Measurements from ENCODE around the gene IL1RN.

Gene IL1RN

DNA sequence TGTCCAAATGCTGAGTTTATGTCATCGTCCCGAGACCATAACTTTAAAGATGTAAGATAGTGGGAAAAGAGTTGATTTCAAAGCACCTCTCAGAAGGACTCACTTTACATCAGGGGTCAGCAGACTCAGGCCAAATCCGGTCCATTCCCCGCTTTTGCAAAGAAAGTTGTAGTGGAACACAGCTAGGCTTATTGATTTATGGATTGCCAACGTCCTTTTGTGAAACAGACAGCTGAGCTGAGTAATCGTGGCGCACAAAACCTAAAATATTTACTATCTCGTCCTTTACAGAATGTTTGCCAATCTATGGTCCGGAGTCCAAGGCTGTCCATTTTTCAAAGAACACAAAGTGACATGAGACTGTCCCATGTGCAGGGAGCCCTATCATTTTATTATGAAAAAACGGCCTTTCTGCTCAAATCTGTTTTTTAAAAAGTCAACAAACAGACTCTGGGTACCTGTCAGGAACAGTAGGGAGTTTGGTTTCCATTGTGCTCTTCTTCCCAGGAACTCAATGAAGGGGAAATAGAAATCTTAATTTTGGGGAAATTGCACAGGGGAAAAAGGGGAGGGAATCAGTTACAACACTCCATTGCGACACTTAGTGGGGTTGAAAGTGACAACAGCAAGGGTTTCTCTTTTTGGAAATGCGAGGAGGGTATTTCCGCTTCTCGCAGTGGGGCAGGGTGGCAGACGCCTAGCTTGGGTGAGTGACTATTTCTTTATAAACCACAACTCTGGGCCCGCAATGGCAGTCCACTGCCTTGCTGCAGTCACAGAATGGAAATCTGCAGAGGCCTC is at the start of gene IL1RN:
IL1RN (plus strand) TSS at position 754 of the 801 bp plus-strand sequence; CDS start at position 781, 27 bp downstream.
- DNase-seq (ENCODE audit: low read depth) = no peak
- no peak within 1 kb of the TSS for H3K4me3 ChIP-seq (ENCODE audit: low read depth, low read length)
- TF ChIP-seq CTCF (IDR thresholded peaks at IDR 0.05; ENCODE audit: low read depth, low read length, missing control alignments) = no peak

DNA sequence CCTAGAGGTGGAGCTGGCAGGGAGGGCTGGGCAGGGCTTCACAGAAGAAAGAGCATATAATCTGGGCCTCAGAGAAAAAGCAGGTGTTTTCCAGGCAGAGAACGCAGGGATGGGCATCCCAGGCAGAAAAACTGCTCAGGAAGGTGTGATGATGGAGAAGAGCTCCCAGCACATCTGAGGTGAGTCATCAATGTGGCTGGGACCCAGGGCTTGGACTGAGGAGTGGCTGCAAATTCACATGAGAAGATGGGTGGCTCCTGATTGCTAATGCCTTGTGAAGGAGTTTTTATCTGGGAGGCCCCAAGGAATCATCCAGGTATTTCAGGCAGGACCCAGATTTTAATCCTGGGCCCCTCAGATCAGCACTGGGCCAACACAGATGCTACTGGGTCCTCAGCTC is 49.5 kb upstream of the IL1RN start:
- DNase-seq (ENCODE audit: low read depth) = no peak
- no peak for TF ChIP-seq CTCF (IDR thresholded peaks at IDR 0.05; ENCODE audit: low read depth, low read length, missing control alignments)
- no peak overlapping the region for H3K4me3 ChIP-seq (ENCODE audit: low read depth, low read length)

DNA sequence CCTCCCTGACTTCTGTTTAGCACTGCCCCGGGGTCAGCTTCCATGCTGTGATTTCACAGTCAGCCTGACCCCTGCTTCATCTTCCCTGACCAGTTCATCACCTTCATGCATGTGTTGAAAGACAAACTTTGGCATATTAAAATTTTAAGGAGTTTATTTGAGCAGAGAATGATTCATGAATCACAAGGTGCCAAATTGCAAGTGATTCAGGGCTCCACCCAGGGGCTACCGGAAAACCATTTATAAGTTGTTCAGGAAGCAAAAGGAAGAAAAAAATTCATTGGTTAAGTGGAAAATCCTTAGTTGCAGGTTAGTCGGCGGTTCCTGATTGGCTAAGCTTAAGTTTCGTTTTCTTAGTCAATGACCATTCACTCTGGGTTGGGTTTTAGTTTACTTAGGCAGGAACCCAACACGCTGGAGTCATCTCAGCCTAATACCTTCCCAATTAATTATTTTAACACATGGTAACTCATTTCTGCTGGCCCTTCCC is 49.0 kb upstream of the IL1RN start:
- TF ChIP-seq CTCF (IDR thresholded peaks at IDR 0.05; ENCODE audit: low read depth, low read length, missing control alignments) = no peak
- DNase-seq (ENCODE audit: low read depth) = no peak
- no peak overlapping the region for H3K4me3 ChIP-seq (ENCODE audit: low read depth, low read length)

GRCh38 chr2:113079131-113079530 is 48.3 kb upstream of the IL1RN start:
- H3K4me3 ChIP-seq (ENCODE audit: low read depth, low read length) = no peak overlapping the region
- no peak for TF ChIP-seq CTCF (IDR thresholded peaks at IDR 0.05; ENCODE audit: low read depth, low read length, missing control alignments)
- no peak for DNase-seq (ENCODE audit: low read depth)

DNA sequence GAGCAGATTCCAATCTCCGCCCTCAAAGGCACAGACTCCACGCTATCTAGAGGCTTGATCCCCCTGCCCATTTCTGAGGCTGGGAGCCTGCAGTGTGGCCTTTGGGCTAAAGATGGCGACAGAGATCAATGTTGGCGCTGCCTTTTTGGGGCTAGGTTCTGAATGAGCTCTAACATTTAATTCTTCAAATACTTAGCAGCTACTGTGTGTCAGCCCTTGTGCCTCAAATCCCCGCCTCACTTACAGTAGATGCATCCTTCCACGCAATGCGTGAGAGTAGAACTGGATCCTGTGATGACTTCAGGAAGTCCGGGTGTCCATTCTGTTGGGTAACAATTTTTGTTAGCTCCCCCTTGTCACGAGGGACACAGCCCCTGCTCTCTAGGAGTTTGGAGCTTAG is 47.3 kb upstream of the IL1RN start:
- peak; percentile 92 for TF ChIP-seq CTCF (IDR thresholded peaks at IDR 0.05; ENCODE audit: low read depth, low read length, missing control alignments)
- no peak for DNase-seq (ENCODE audit: low read depth)
- no peak overlapping the region for H3K4me3 ChIP-seq (ENCODE audit: low read depth, low read length)

DNA sequence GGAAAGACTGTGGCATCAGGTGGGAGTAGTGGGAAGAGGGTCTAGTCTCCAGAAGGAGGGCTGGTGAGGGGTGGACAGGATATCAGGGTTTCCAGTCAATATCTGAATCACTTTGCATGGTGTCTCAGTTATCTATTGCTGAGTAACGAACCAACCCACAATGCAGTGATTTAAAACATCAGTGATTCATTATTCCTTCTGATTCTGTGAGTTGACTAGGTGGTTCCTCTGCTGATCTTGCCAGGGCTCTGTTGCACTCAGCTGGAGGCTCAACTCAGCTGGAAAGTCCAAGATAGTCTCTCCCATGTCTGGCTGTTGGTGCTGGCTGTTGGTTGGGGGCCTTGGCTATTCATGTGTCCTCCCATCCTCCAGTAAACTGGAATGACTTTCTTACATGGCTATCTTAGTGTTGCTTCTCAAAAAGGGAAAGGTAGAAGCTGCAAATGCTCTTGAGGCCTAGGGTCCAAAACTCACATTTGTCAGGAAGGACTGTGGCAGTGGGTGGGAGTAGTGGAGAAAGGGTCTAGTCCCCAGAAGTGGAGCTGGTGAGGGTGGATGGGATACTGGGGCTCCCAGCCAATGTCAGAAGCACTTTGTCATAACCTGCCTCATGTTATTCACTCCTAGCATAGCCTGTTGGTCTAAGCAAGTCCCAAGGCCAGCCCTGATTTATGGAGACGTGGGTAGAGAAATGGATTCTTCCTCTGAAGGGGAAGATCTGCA is 45.7 kb upstream of the IL1RN start:
- H3K4me3 ChIP-seq (ENCODE audit: low read depth, low read length) = no peak overlapping the region
- no peak for DNase-seq (ENCODE audit: low read depth)
- TF ChIP-seq CTCF (IDR thresholded peaks at IDR 0.05; ENCODE audit: low read depth, low read length, missing control alignments) = no peak
